Calu3 (cell line): ENCODE results near the gene SEC22A. TPM values are rescaled to one million over a fixed set of nuclear protein-coding genes. Genes with fewer than 3 reads are reported as not detected.

Experiments
- BruUV-seq: library from RNA; stranded (reverse); fragments of 400-500 nt; replicated peaks from 2 replicates; lab custom pipeline; 2021; lab: Mats Ljungman, UMichigan
- CTCF ChIA-PET: fragments of 300-600 bp; sonication (Branson Sonifier 250); formaldehyde crosslinking; loops from one replicate; lab custom pipeline; 2022; ENCODE audit warnings: antibody characterized with exemption; lab: Charles Lee
- DNase-seq: peaks from one replicate; pipeline ENCODE4 v3.0.0; 2022
- H3K27ac Mint-ChIP-seq: one replicate; pipeline ENCODE4 v1.8.0; 2022; ENCODE audit warnings: mixed read lengths; ENCODE audit not compliant: unreplicated experiment
- H3K27me3 Mint-ChIP-seq: one replicate; pipeline ENCODE4 v1.8.0; 2022; ENCODE audit warnings: mixed read lengths; ENCODE audit not compliant: unreplicated experiment
- H3K36me3 Mint-ChIP-seq: one replicate; pipeline ENCODE4 v1.8.0; 2022; ENCODE audit warnings: mild to moderate bottlenecking, moderate library complexity, mixed read lengths; ENCODE audit not compliant: insufficient read depth, unreplicated experiment
- H3K4me1 Mint-ChIP-seq: one replicate; pipeline ENCODE4 v1.8.0; 2022; ENCODE audit warnings: mild to moderate bottlenecking, low read depth, mixed read lengths; ENCODE audit not compliant: unreplicated experiment
- H3K4me3 Mint-ChIP-seq: one replicate; pipeline ENCODE4 v1.8.0; 2022; ENCODE audit warnings: mild to moderate bottlenecking, low read depth, moderate library complexity, mixed read lengths; ENCODE audit not compliant: unreplicated experiment
- H3K9me3 Mint-ChIP-seq: one replicate; pipeline ENCODE4 v1.8.0; 2022; ENCODE audit warnings: low read depth, mixed read lengths; ENCODE audit not compliant: unreplicated experiment
- CTCF ChIP-seq: fragments of 200-600 bp; IDR thresholded peaks from one replicate; pipeline ENCODE4 v1.8.0; 2022; ENCODE audit warnings: antibody characterized with exemption; ENCODE audit not compliant: unreplicated experiment
- intact Hi-C: fragments of 100-400 bp; cut with micrococcal nuclease; formaldehyde crosslinking; loops from one replicate; pipeline ENCODE4 v1.10.0; 2022; ENCODE audit not compliant: unreplicated experiment
- total RNA-seq: library from RNA; stranded (reverse); gene quantifications from 2 replicates; pipeline ENCODE4 v1.2.3, GENCODE V29; 2022

The SEC22A gene
- total RNA-seq, 1 experiment from 2014 or later, result 18.6 TPM

- CTCF ChIA-PET, result no interaction called here
- Mint-ChIP-seq H3K36me3 (no peaks in the 10 kb centered on the region), H3K27me3 (peaks cover 10% of the 10 kb centered on the region)
Measured at GRCh38 chr3:123282461-123282860, 80.7 kb downstream of the SEC22A start.

GRCh38 chr3:123283074-123283473 is 81.3 kb downstream of the SEC22A start:
- Mint-ChIP-seq H3K9me3 (peaks cover 4% of the 10 kb centered on the region), H3K4me1 (no peaks in the 10 kb centered on the region), H3K27ac (no peak overlapping the region), H3K4me3 (no peak overlapping the region), H3K36me3 (no peaks in the 10 kb centered on the region), H3K27me3 (peaks cover 13% of the 10 kb centered on the region)
- intact Hi-C loops, result no loop called here
- CTCF ChIA-PET, result interaction anchor here (0.6 kb wide), 1 partner anchor 249 kb away, joined by 5 read pairs; no protein-coding TSS in a partner anchor
- BruUV-seq, result no TSS peak
- no peak for DNase-seq
- no peak for TF ChIP-seq CTCF

More at GRCh38 chr3:123282461-123282860, 80.7 kb downstream of the SEC22A start:
- no peak for DNase-seq
- intact Hi-C loops, result no loop called here
- H3K9me3 Mint-ChIP-seq, result peaks cover 4% of the 10 kb centered on the region
- no peak for TF ChIP-seq CTCF
- H3K27ac Mint-ChIP-seq, result no peak overlapping the region
- no peak overlapping the region for H3K4me3 Mint-ChIP-seq
- no TSS peak for BruUV-seq
- H3K4me1 Mint-ChIP-seq, result no peaks in the 10 kb centered on the region

GRCh38 chr3:123283657-123284398 is 82.1 kb downstream of the SEC22A start:
- no peak overlapping the region for H3K4me3 Mint-ChIP-seq
- H3K36me3 Mint-ChIP-seq, result no peaks in the 10 kb centered on the region
- no TSS peak for BruUV-seq
- CTCF ChIA-PET, result interaction anchor here (0.6 kb wide), 1 partner anchor 249 kb away, joined by 5 read pairs; no protein-coding TSS in a partner anchor
- intact Hi-C loops, result no loop called here
- H3K27ac Mint-ChIP-seq, result no peak overlapping the region
- peaks cover 13% of the 10 kb centered on the region for H3K27me3 Mint-ChIP-seq
- no peak for TF ChIP-seq CTCF
- DNase-seq, result no peak
- H3K4me1 Mint-ChIP-seq, result no peaks in the 10 kb centered on the region
- H3K9me3 Mint-ChIP-seq, result peaks cover 4% of the 10 kb centered on the region

GRCh38 chr3:123284399-123285010 is 82.8 kb downstream of the SEC22A start:
- intact Hi-C loops, result no loop called here
- CTCF ChIA-PET, result no interaction called here
- no TSS peak for BruUV-seq
- no peak for DNase-seq
- Mint-ChIP-seq H3K9me3 (peaks cover 4% of the 10 kb centered on the region), H3K4me1 (no peaks in the 10 kb centered on the region), H3K27ac (no peak overlapping the region), H3K27me3 (peaks cover 14% of the 10 kb centered on the region), H3K36me3 (no peaks in the 10 kb centered on the region), H3K4me3 (no peak overlapping the region)
- no peak for TF ChIP-seq CTCF
